ENCODE data around the gene KLHL10. TPM values are rescaled to one million over a fixed set of nuclear protein-coding genes. Genes with fewer than 3 reads are reported as not detected.

Gene KLHL10
- total and polyA plus RNA-seq, 2 of the 13 experiments (the other 11 are each of a cell fraction or from before 2014, with no cell fraction given) = 0.04 to 0.08 TPM

GRCh38 chr17:41823580-41823979 is 14.0 kb upstream of the KLHL10 start:
- 90% methylated on average over 7 of the region's 7 CpGs for WGBS (ENCODE audit: low lambda C conversion rate)
- in situ Hi-C loops (cut with HindIII; ENCODE audit: extremely low pct_ligation_motif_present, low pct_unique_long_range_greater_than_20kb) (no loop called here), intact Hi-C loops (cut with micrococcal nuclease; ENCODE audit: unreplicated experiment) (no loop called here)
- no peaks in the 10 kb centered on the region for H3K27me3 ChIP-seq (ENCODE audit: control insufficient read depth in 1 of 2, insufficient read depth in 2 of 2, low read length in 2 of 2)
- ChIA-PET CTCF (ENCODE audit: low intra/inter-chr PET ratio, low total read pairs) (no interaction called here), POLR2A (interaction anchor here (0.7 to 1.8 kb wide), 6 partner anchors 12 to 150 kb away, joined by 3 to 10 read pairs (median 3); partner anchors contain the start of genes NT5C3B and P3H4)
- no TSS peak for BruUV-seq (replicated peaks)
- H3K4me3 ChIP-seq (replicated peaks in 1 of 3; ENCODE audit: insufficient read depth in 1 of 3, low read depth in 2 of 3, low read length in 3 of 3) = no peak overlapping the region
- FAIRE-seq = peak; percentile 32
- H3K4me1 ChIP-seq (ENCODE audit: insufficient read depth, low read length) = peaks cover 37% of the 10 kb centered on the region
- H2AFZ ChIP-seq (ENCODE audit: low read length) = no peak overlapping the region
- ATAC-seq = peak; percentile 9
- peaks cover 9% of the 10 kb centered on the region; the same call in 1 of the 2 replicates for H4K20me1 ChIP-seq (ENCODE audit: insufficient read depth, low read length)
- H3K36me3 ChIP-seq (replicated peaks in 1 of 2; ENCODE audit: control insufficient read depth in 1 of 2, insufficient read depth in 2 of 2, low read length in 2 of 2) = peaks cover 24 to 59% of the 10 kb centered on the region in 2 experiments
- H3K79me2 ChIP-seq (ENCODE audit: insufficient read depth, low read length) = no peaks in the 10 kb centered on the region
- H3K4me2 ChIP-seq (ENCODE audit: low read depth, low read length) = no peak overlapping the region
- no peak for DNase-seq (ENCODE audit: low spot score)
- H3K9me3 ChIP-seq (ENCODE audit: low read length) = no peaks in the 10 kb centered on the region
- H3K9ac ChIP-seq (ENCODE audit: insufficient read depth, low read depth, low read length) = no peak overlapping the region
- H3K27ac ChIP-seq (ENCODE audit: extremely low read length, insufficient read depth, low read length) = no peak overlapping the region
- TF ChIP-seq RBM22 (optimal IDR thresholded peaks at IDR 0.05; ENCODE audit: low read length) = peak; percentile 56
- no peak for TF ChIP-seq SOX6 (IDR thresholded peaks at IDR 0.05)
- peak; percentile 1; the same call in 1 of the 2 replicates for TF ChIP-seq SOX6 (CRISPR knock-in tag; IDR thresholded peaks at IDR 0.05)
- TF ChIP-seq ZNF138 (CRISPR knock-in tag; IDR thresholded peaks at IDR 0.05; ENCODE audit: low read depth) = 0 out of 2 replicates have a peak, but pooled peaks have one; percentile 19
- TF ChIP-seq ZHX1 (CRISPR knock-in tag; IDR thresholded peaks at IDR 0.05; ENCODE audit: low read depth) = no peak
- TF ChIP-seq KDM2A (CRISPR knock-in tag; IDR thresholded peaks at IDR 0.05; ENCODE audit: borderline replicate concordance, low read depth) = peak; percentile 6; the same call in 1 of the 2 replicates
- no peak for TF ChIP-seq POGZ (CRISPR knock-in tag; IDR thresholded peaks at IDR 0.05)
- no peak for TF ChIP-seq ZNF670 (CRISPR knock-in tag; IDR thresholded peaks at IDR 0.05; ENCODE audit: borderline replicate concordance)
- TF ChIP-seq ZNF747 (CRISPR knock-in tag; IDR thresholded peaks at IDR 0.05; ENCODE audit: borderline replicate concordance) = peak; percentile 36; the same call in 1 of the 2 replicates
- no peak for TF ChIP-seq ZNF580 (CRISPR knock-in tag; IDR thresholded peaks at IDR 0.05; ENCODE audit: borderline replicate concordance, low read depth)
- no peak for TF ChIP-seq ZNF121 (CRISPR knock-in tag; IDR thresholded peaks at IDR 0.05)
- no peak for TF ChIP-seq ZNF414 (CRISPR knock-in tag; IDR thresholded peaks at IDR 0.05)
- TF ChIP-seq PITX1 (CRISPR knock-in tag; IDR thresholded peaks at IDR 0.05) = 0 out of 2 replicates have a peak, but pooled peaks have one; percentile 13
- no peak for TF ChIP-seq ISL2 (CRISPR knock-in tag; IDR thresholded peaks at IDR 0.05)
- no peak for TF ChIP-seq KDM5A (IDR thresholded peaks at IDR 0.05; ENCODE audit: borderline replicate concordance, low read length)
- no peak for TF ChIP-seq ZNF740 (CRISPR knock-in tag; IDR thresholded peaks at IDR 0.05)
- peak; percentile 53 to 62 for TF ChIP-seq MAFK (conservative IDR thresholded peaks at IDR 0.05 in 1 of 2, IDR thresholded peaks at IDR 0.05 in 1 of 2; ENCODE audit: low read length in 2 of 2)
- TF ChIP-seq MTERF4 (CRISPR knock-in tag; IDR thresholded peaks at IDR 0.05) = 0 out of 2 replicates have a peak, but pooled peaks have one; percentile 16
- TF ChIP-seq GTF2F1 (IDR thresholded peaks at IDR 0.05; ENCODE audit: low read length) = no peak
- no peak for TF ChIP-seq DR1 (CRISPR knock-in tag; IDR thresholded peaks at IDR 0.05)
- TF ChIP-seq NFATC3 (CRISPR knock-in tag; IDR thresholded peaks at IDR 0.05) = no peak
- TF ChIP-seq ZNF709 (CRISPR knock-in tag; IDR thresholded peaks at IDR 0.05) = no peak
